HCT116 (cell line): ENCODE data around the gene CDK14. TPM values are rescaled to one million over a fixed set of nuclear protein-coding genes. Genes with fewer than 3 reads are reported as not detected.

Experiments
- ATAC-seq: fragments of 200-7000 bp; cut with Tn5 transposase; 2 replicates; pipeline ENCODE4 v1.9.1; 2020; ENCODE audit warnings: mild to moderate bottlenecking, moderate library complexity
- BruUV-seq: library from RNA; stranded (reverse); fragments of 400-500 nt; replicated peaks from 2 replicates; lab custom pipeline; 2021; lab: Mats Ljungman, UMichigan
- CTCF ChIA-PET: fragments of 300-600 bp; sonication (Branson Sonifier 250); formaldehyde crosslinking; loops from one replicate; lab custom pipeline; 2021; ENCODE audit warnings: antibody characterized with exemption; lab: Charles Lee
- POLR2A ChIA-PET: fragments of 300-600, 350-600 bp; sonication (Branson Sonifier 250); formaldehyde crosslinking; loops from one replicate; lab custom pipeline; 2021; ENCODE audit warnings: antibody characterized with exemption; lab: Charles Lee
- RAD21 ChIA-PET, 2 experiments: fragments of 300-600 bp; sonication (Branson Sonifier 250); formaldehyde crosslinking; loops; one replicate each; lab custom pipeline; 2023; ENCODE audit warnings: low total read pairs in 2 of 2; ENCODE audit not compliant: uncharacterized antibody in 2 of 2, unreplicated experiment in 2 of 2, low non-redundant PET in 1 of 2; lab: Charles Lee
- DNase-seq: peaks from one replicate; pipeline ENCODE4 v3.0.0-alpha.2; 2010; ENCODE audit warnings: low read depth, low spot score
- H2AFZ ChIP-seq: fragments of 200-600 bp; shearing (Covaris generic), sonication (generic); 2 replicates; pipeline ENCODE4 v1.6.1; 2017; ENCODE audit warnings: low read depth, mixed run types, mixed read lengths, antibody characterized with exemption, low read length; ENCODE audit not compliant: poor library complexity, severe bottlenecking
- H3K27ac ChIP-seq: 2 replicates; pipeline ENCODE4 v1.5.1; 2012; ENCODE audit warnings: low read depth, low read length
- H3K27me3 ChIP-seq: fragments of 200-600 bp; sonication (generic); 2 replicates; pipeline ENCODE4 v1.6.1; 2016; ENCODE audit warnings: mixed run types, low read length, mixed read lengths; ENCODE audit not compliant: insufficient read depth
- H3K36me3 ChIP-seq, 2 experiments: fragments of 200-500 bp in 1 of 2; fragments of 200-600 bp in 1 of 2; sonication (Bioruptor generic) in 1 of 2; sonication (generic) in 1 of 2; 2 replicates each; pipeline versions ENCODE4 v1.5.1 to v1.6.1; 2014 to 2016; ENCODE audit warnings: low read length in 2 of 2, inconsistent platforms in 1 of 2, mixed read lengths in 1 of 2, mixed run types in 1 of 2; ENCODE audit not compliant: insufficient read depth in 2 of 2, control insufficient read depth in 1 of 2
- H3K4me1 ChIP-seq, 2 experiments: fragments of 200-600 bp in 1 of 2; sonication (generic) in 1 of 2; 2 replicates each; pipeline versions ENCODE4 v1.5.1 to v1.6.1; 2012 to 2017; ENCODE audit warnings: low read length in 2 of 2, inconsistent platforms in 1 of 2, mild to moderate bottlenecking in 1 of 2, mixed read lengths in 1 of 2, mixed run types in 1 of 2, moderate library complexity in 1 of 2; ENCODE audit not compliant: insufficient read depth in 2 of 2, control insufficient read depth in 1 of 2
- H3K4me2 ChIP-seq: fragments of 200-600 bp; sonication (generic); 2 replicates; pipeline ENCODE4 v1.6.1; 2017; ENCODE audit warnings: mixed run types, low read length, mixed read lengths
- H3K4me3 ChIP-seq, 2 experiments: fragments of 200-600 bp in 1 of 2; sonication (generic) in 1 of 2; replicated peaks in 1 of 2; 2 replicates each; pipeline ENCODE4 v1.5.1; 2011 to 2016; ENCODE audit warnings: low read length in 2 of 2, control low read depth in 1 of 2, low read depth in 1 of 2, mild to moderate bottlenecking in 1 of 2, mixed read lengths in 1 of 2, mixed run types in 1 of 2
- H3K79me2 ChIP-seq: fragments of 200-600 bp; sonication (generic); 2 replicates; pipeline ENCODE4 v1.6.1; 2017; ENCODE audit warnings: mild to moderate bottlenecking, mixed run types, low read length, moderate library complexity, mixed read lengths; ENCODE audit not compliant: insufficient read depth
- H3K9ac ChIP-seq: fragments of 200-600 bp; sonication (generic); 2 replicates; pipeline ENCODE4 v1.6.1; 2016; ENCODE audit warnings: low read length, mixed read lengths
- H3K9me2 ChIP-seq: fragments of 200-600 bp; sonication (generic), shearing (Covaris generic); 2 replicates; pipeline ENCODE4 v1.6.1; 2017; ENCODE audit warnings: mixed run types, mild to moderate bottlenecking, moderate library complexity; ENCODE audit not compliant: insufficient read depth
- H3K9me3 ChIP-seq, 2 experiments: fragments of 200-500 bp in 1 of 2; fragments of 200-600 bp in 1 of 2; sonication (Bioruptor generic) in 1 of 2; sonication (generic) in 1 of 2; 2 replicates each; pipeline ENCODE4 v1.6.1; 2014 to 2017; ENCODE audit warnings: low read length in 2 of 2, mixed read lengths in 2 of 2, inconsistent platforms in 1 of 2, low read depth in 1 of 2, mild to moderate bottlenecking in 1 of 2, mixed run types in 1 of 2, moderate library complexity in 1 of 2; ENCODE audit not compliant: control insufficient read depth in 1 of 2, insufficient read depth in 1 of 2
- H4K20me1 ChIP-seq: fragments of 200-600 bp; sonication (generic), shearing (Covaris generic); 2 replicates; pipeline ENCODE4 v1.6.1; 2017; ENCODE audit warnings: mixed run types, mild to moderate bottlenecking, moderate library complexity; ENCODE audit not compliant: insufficient read depth
- ELF1 ChIP-seq: IDR thresholded peaks from 2 replicates; pipeline ENCODE4 v1.6.1; 2012; ENCODE audit warnings: low read depth, borderline replicate concordance
- EZH2 ChIP-seq: fragments of 200-600 bp; sonication (generic); IDR thresholded peaks from 2 replicates; pipeline ENCODE4 v1.6.1; 2017; ENCODE audit warnings: antibody characterized with exemption, mixed run types
- EZH2phosphoT487 ChIP-seq: fragments of 200-600 bp; IDR thresholded peaks from 2 replicates; pipeline ENCODE4 v1.6.1; 2018; ENCODE audit warnings: antibody characterized with exemption, borderline replicate concordance
- MAX ChIP-seq: IDR thresholded peaks from 2 replicates; pipeline ENCODE4 v1.6.1; 2012
- SP1 ChIP-seq: IDR thresholded peaks from 2 replicates; pipeline ENCODE4 v1.6.1; 2012; ENCODE audit warnings: low read depth
- TCF7L2 ChIP-seq: IDR thresholded peaks from 2 replicates; pipeline ENCODE4 v1.7.0; 2011; ENCODE audit warnings: borderline replicate concordance, inconsistent platforms; ENCODE audit not compliant: insufficient read depth, insufficient read length; ENCODE audit errors: extremely low read depth
- ZBTB33 ChIP-seq: IDR thresholded peaks from 2 replicates; pipeline ENCODE4 v1.6.1; 2011; ENCODE audit warnings: mild to moderate bottlenecking, low read length, moderate library complexity; ENCODE audit not compliant: insufficient replicate concordance; ENCODE audit errors: extremely low read depth
- ZNF274 ChIP-seq: fragments of 200-500 bp; sonication (Bioruptor generic); IDR thresholded peaks from 2 replicates; pipeline ENCODE4 v1.6.1; 2014; ENCODE audit warnings: mild to moderate bottlenecking, low read depth, low read length, inconsistent platforms
- intact Hi-C: fragments of 100-400 bp; cut with micrococcal nuclease; formaldehyde crosslinking; loops from 2 replicates; pipeline ENCODE4 v1.10.0; 2022
- total RNA-seq: library from RNA; stranded (reverse); gene quantifications from one replicate; pipeline ENCODE4 v1.2.1, GENCODE V29; 2021; ENCODE audit not compliant: unreplicated experiment

The CDK14 gene
- total RNA-seq, 1 experiment from 2014 or later = 10.2 TPM

GRCh38 chr7:90584378-90584777 lies 11.7 kb upstream of the CDK14 start (continued):
- no peak for TF ChIP-seq SP1
- no peak for TF ChIP-seq EZH2
- TF ChIP-seq MAX = no peak
- no peak for TF ChIP-seq TCF7L2
- no peak for TF ChIP-seq ZBTB33
- TF ChIP-seq ZNF274 = no peak

GRCh38 chr7:90586091-90586490 lies 10.0 kb upstream of the CDK14 start:
- Histone ChIP-seq H3K9me2 (no peaks in the 10 kb centered on the region), H3K27ac (no peak overlapping the region), H3K9me3 (no peaks in the 10 kb centered on the region), H3K36me3 (no peaks in the 10 kb centered on the region), H3K79me2 (no peaks in the 10 kb centered on the region), H3K9ac (no peak overlapping the region), H3K4me3 (no peak overlapping the region), H2AFZ (no peak overlapping the region), H3K4me2 (no peak overlapping the region), H3K27me3 (no peaks in the 10 kb centered on the region), H3K4me1 (no peaks in the 10 kb centered on the region), H4K20me1 (no peaks in the 10 kb centered on the region)
- no peak for TF ChIP-seq EZH2phosphoT487
- TF ChIP-seq ELF1 = no peak
- ChIA-PET CTCF (no interaction called here), RAD21 (no interaction called here), POLR2A (no interaction called here)
- no TSS peak for BruUV-seq
- intact Hi-C loops = no loop called here
- ATAC-seq = no peak
- DNase-seq = no peak
